HT-29 (cell line): ENCODE measurements around the gene TRIM7. TPM values are rescaled to one million over a fixed set of nuclear protein-coding genes. Genes with fewer than 3 reads are reported as not detected.
"Not testable (repeated sequence)": the region's sequence is repeated elsewhere in the genome, so short reads cannot be mapped to it uniquely, and the experiment has no call there.

ENCODE experiments used
- DNase-seq: peaks from one replicate; pipeline ENCODE4 v3.0.0-alpha.2; 2015; ENCODE audit warnings: low spot score
- total RNA-seq: library from RNA; depleted of rRNA; stranded (reverse); fragments of >200 nt; shearing (Covaris generic); gene quantifications from 2 replicates; pipeline ENCODE4 v1.2.3, GENCODE V29; 2014

TRIM7 gene
- total RNA-seq, 1 experiment from 2014 or later = 2.9 TPM

- no peak for DNase-seq
Observed at GRCh38 chr5:181193656-181194055, 11.3 kb downstream of the TRIM7 start.

- no peak for DNase-seq
Observed at GRCh38 chr5:181192337-181193046, 12.5 kb downstream of the TRIM7 start.

GRCh38 chr5:181191526-181192336, 13.3 kb downstream of the TRIM7 start:
- DNase-seq = peak; percentile 97

GRCh38 chr5:181190711-181191525, 14.1 kb downstream of the TRIM7 start:
- peak; percentile 55 for DNase-seq

- peak; percentile 41 for DNase-seq
Observed at GRCh38 chr5:181189962-181190710, 14.9 kb downstream of the TRIM7 start.

- DNase-seq = peak; percentile 55
Observed at GRCh38 chr5:181189363-181189961, 15.5 kb downstream of the TRIM7 start.

- DNase-seq = peak; percentile 95
Observed at GRCh38 chr5:181188700-181189362, 16.2 kb downstream of the TRIM7 start.

- peak; percentile 95 for DNase-seq
Observed at GRCh38 chr5:181187500-181188213, 17.3 kb downstream of the TRIM7 start.

- no peak for DNase-seq
Observed at GRCh38 chr5:181186986-181187499, 18.0 kb downstream of the TRIM7 start.

GRCh38 chr5:181186022-181186421, 19.0 kb downstream of the TRIM7 start:
- DNase-seq = no peak

GRCh38 chr5:181185560-181185959, 19.4 kb downstream of the TRIM7 start:
- no peak for DNase-seq

- DNase-seq = peak; percentile 61
Observed at GRCh38 chr5:181184845-181185216, 20.2 kb downstream of the TRIM7 start.

- DNase-seq = no peak
Observed at GRCh38 chr5:181182651-181183050, 22.3 kb downstream of the TRIM7 start.

- peak; percentile 83 for DNase-seq
Observed at GRCh38 chr5:181181650-181182565, 23.1 kb downstream of the TRIM7 start.

GRCh38 chr5:181177559-181177958, 27.4 kb downstream of the TRIM7 start:
- DNase-seq = not testable (repeated sequence)

- no peak for DNase-seq
Observed at GRCh38 chr5:181176254-181176952, 28.6 kb downstream of the TRIM7 start.
